Measurements from ENCODE around the gene LACC1. TPM values are rescaled to one million over a fixed set of nuclear protein-coding genes. Genes with fewer than 3 reads are reported as not detected.

Gene LACC1
- total and polyA plus RNA-seq, 2 donors (not counting 3 experiments of a cell fraction or from before 2014, with no cell fraction given): 1.2 to 4.0 TPM

DNA sequence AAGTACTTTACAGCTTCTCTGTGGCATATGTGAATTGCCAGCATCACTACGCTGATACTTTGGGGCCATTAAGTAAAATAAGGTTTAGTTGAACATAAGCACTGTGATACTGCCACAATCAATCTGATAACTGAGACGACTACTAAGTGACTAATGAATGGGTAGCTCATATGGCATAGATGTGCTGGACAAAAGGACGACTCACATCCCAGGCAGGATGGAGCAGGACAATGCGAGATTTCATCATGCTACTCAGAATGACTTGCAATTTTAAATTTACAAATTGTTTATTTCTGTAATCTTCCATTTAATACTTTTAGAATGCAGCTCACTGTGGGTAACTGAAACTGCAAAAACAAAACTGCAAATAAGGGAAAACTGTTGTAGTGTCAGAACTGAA lies 13.8 kb upstream of the LACC1 start:
- no peaks in the 10 kb centered on the region for H3K36me3 ChIP-seq (ENCODE audit: control insufficient read depth in 2 of 2, extremely low read depth in 1 of 2, insufficient read depth in 2 of 2, low read length in 2 of 2)
- H3K9ac ChIP-seq (replicated peaks; ENCODE audit: extremely low read depth, insufficient read depth, low read length): no peak overlapping the region
- dilution Hi-C loops (cut with MboI; ENCODE audit: extremely low pct_ligation_motif_present, low sequenced_read_pairs) (no loop called here), intact Hi-C loops (cut with micrococcal nuclease) (no loop called here)
- DNase-seq (ENCODE audit: low read depth, low spot score) (no peak), FAIRE-seq (no peak)
- H3K9me1 ChIP-seq (replicated peaks; ENCODE audit: control insufficient read depth, extremely low read depth, insufficient read depth, low read length): no peaks in the 10 kb centered on the region
- H3K79me2 ChIP-seq (ENCODE audit: control insufficient read depth, insufficient read depth, low read length): no peaks in the 10 kb centered on the region
- CTCF ChIA-PET: no interaction called here
- peak overlapping the region; percentile 7 for H3K27ac ChIP-seq (ENCODE audit: insufficient read depth, low read depth, low read length)
- peak; percentile 26 for TF ChIP-seq FOS (IDR thresholded peaks at IDR 0.05; ENCODE audit: borderline replicate concordance, insufficient read depth, low read length)
- peak; percentile 68 for TF ChIP-seq GATA2 (IDR thresholded peaks at IDR 0.05; ENCODE audit: insufficient read depth, insufficient read length, low read depth, low read length)
- no peak for TF ChIP-seq MYC (IDR thresholded peaks at IDR 0.05; ENCODE audit: low read depth, low read length)
- no TSS peak for BruUV-seq (replicated peaks)
- no peaks in the 10 kb centered on the region for H4K20me1 ChIP-seq (replicated peaks; ENCODE audit: control insufficient read depth, extremely low read depth, insufficient read depth, low read length)
- no peak overlapping the region for H3K4me3 ChIP-seq (replicated peaks in 1 of 3; ENCODE audit: insufficient read depth in 1 of 3, low read depth in 1 of 3, low read length in 3 of 3)
- H3K9me3 ChIP-seq (replicated peaks; ENCODE audit: control insufficient read depth, insufficient read depth, low read length): no peaks in the 10 kb centered on the region
- H3K4me2 ChIP-seq (ENCODE audit: insufficient read depth, low read length): no peak overlapping the region
- POLR2A ChIA-PET: no interaction called here
- peaks cover 14% of the 10 kb centered on the region for H3K4me1 ChIP-seq (ENCODE audit: control insufficient read depth, extremely low read depth, insufficient read depth, low read length)
- peak overlapping the region; percentile 42 for H2AFZ ChIP-seq (ENCODE audit: low read depth, low read length)
- H3K27me3 ChIP-seq (ENCODE audit: control insufficient read depth in 2 of 2, insufficient read depth in 2 of 2, low read length in 2 of 2): no peaks in the 10 kb centered on the region

DNA sequence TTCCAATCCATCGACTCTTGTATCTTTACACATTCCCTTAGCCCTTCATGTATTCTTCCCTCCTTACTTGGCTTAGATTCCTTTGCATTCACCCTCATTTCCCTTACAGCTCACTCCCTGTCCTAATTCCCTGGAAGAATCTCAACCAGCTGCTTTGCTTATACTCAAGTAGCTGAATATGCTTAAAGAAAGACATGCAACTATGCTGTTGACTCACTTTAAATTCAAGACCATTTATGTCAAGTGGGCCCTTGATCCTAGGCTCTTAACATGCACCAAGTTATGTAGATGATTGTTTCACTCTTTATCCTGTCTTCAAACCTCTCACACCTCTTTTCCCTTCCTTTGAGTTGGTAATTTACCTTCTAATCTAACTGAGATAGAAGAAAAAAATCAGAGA lies 7.5 kb upstream of the LACC1 start:
- Histone ChIP-seq H3K27me3 (ENCODE audit: control insufficient read depth in 2 of 2, insufficient read depth in 2 of 2, low read length in 2 of 2) (no peaks in the 10 kb centered on the region), H3K36me3 (ENCODE audit: control insufficient read depth in 2 of 2, extremely low read depth in 1 of 2, insufficient read depth in 2 of 2, low read length in 2 of 2) (peaks cover 0 to 3% of the 10 kb centered on the region in 2 experiments), H3K9me3 (replicated peaks; ENCODE audit: control insufficient read depth, insufficient read depth, low read length) (no peaks in the 10 kb centered on the region), H3K4me2 (ENCODE audit: insufficient read depth, low read length) (no peak overlapping the region), H3K4me3 (replicated peaks in 1 of 3; ENCODE audit: insufficient read depth in 1 of 3, low read depth in 1 of 3, low read length in 3 of 3) (no peak overlapping the region), H3K27ac (ENCODE audit: insufficient read depth, low read depth, low read length) (no peak overlapping the region), H4K20me1 (replicated peaks; ENCODE audit: control insufficient read depth, extremely low read depth, insufficient read depth, low read length) (peaks cover 2% of the 10 kb centered on the region), H3K9me1 (replicated peaks; ENCODE audit: control insufficient read depth, extremely low read depth, insufficient read depth, low read length) (no peaks in the 10 kb centered on the region), H3K79me2 (ENCODE audit: control insufficient read depth, insufficient read depth, low read length) (no peaks in the 10 kb centered on the region), H3K9ac (replicated peaks; ENCODE audit: extremely low read depth, insufficient read depth, low read length) (no peak overlapping the region), H3K4me1 (ENCODE audit: control insufficient read depth, extremely low read depth, insufficient read depth, low read length) (no peaks in the 10 kb centered on the region), H2AFZ (ENCODE audit: low read depth, low read length) (no peak overlapping the region)
- POLR2A ChIA-PET: no interaction called here
- TF ChIP-seq POLR2A (IDR thresholded peaks at IDR 0.05; ENCODE audit: low read depth, low read length) (no peak), POLR2AphosphoS5 (IDR thresholded peaks at IDR 0.05; ENCODE audit: insufficient read depth, low read depth, low read length) (no peak), CTCF (IDR thresholded peaks at IDR 0.05; ENCODE audit: extremely low read depth in 1 of 2, insufficient read depth in 1 of 2, low read depth in 1 of 2, low read length in 2 of 2) (no peak), EZH2 (IDR thresholded peaks at IDR 0.05; ENCODE audit: borderline replicate concordance, low read depth, low read length, severe bottlenecking) (no peak), FOS (IDR thresholded peaks at IDR 0.05; ENCODE audit: borderline replicate concordance, insufficient read depth, low read length) (no peak), GATA2 (IDR thresholded peaks at IDR 0.05; ENCODE audit: insufficient read depth, insufficient read length, low read depth, low read length) (no peak), MYC (IDR thresholded peaks at IDR 0.05; ENCODE audit: low read depth, low read length) (no peak), JUN (IDR thresholded peaks at IDR 0.05; ENCODE audit: borderline replicate concordance, insufficient read depth, insufficient read length, low read depth) (no peak)
- TF ChIP-seq, protein P1, sequence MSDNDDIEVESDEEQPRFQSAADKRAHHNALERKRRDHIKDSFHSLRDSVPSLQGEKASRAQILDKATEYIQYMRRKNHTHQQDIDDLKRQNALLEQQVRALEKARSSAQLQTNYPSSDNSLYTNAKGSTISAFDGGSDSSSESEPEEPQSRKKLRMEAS (IDR thresholded peaks at IDR 0.05; ENCODE audit: insufficient read depth, insufficient read length): no peak
- DNase-seq (ENCODE audit: low read depth, low spot score) (no peak), FAIRE-seq (no peak)
- intact Hi-C loops (cut with micrococcal nuclease) (loop anchor here (5.0 to 10.0 kb wide), 2 partner anchors 65 to 507 kb away; no protein-coding TSS in a partner anchor), dilution Hi-C loops (cut with MboI; ENCODE audit: extremely low pct_ligation_motif_present, low sequenced_read_pairs) (no loop called here)
- no TSS peak for BruUV-seq (replicated peaks)
- CTCF ChIA-PET: interaction anchor here (0.8 to 2.7 kb wide), 3 partner anchors 12 to 902 kb away, joined by 3 to 13 read pairs (median 6); no protein-coding TSS in a partner anchor
